H1 (cell line): ENCODE results near the gene RSAD1. TPM values are rescaled to one million over a fixed set of nuclear protein-coding genes. Genes with fewer than 3 reads are reported as not detected.

Source experiments
- SIN3A ChIP-seq, 2 experiments: IDR thresholded peaks in 1 of 2; conservative IDR thresholded peaks in 1 of 2; 2 replicates each; pipeline ENCODE4 v1.6.1; 2011 to 2012; ENCODE audit warnings: low read length in 2 of 2, improper control_type of control experiment in 1 of 2, low read depth in 1 of 2, mild to moderate bottlenecking in 1 of 2
- polyA plus RNA-seq, 7 experiments: library from polyadenylated mRNA; depleted of rRNA in 3 of 7; stranded (reverse) in 5 of 7; unstranded in 2 of 7; fragments of >200 nt in 5 of 7; fragments of 200-250 nt in 2 of 7; gene quantifications; 1 replicate in 5 of 7; 2 replicates in 1 of 7; 4 replicates in 1 of 7; pipeline versions ENCODE4 v1.2.1 to v1.2.3, GENCODE V29; 2011 to 2013; ENCODE audit warnings: missing spikeins in 2 of 7, mixed read lengths in 2 of 7
- total RNA-seq: library from RNA; stranded (reverse); fragmentation: NEBNext Ultra II Directional; extraction: Animal tissue kit (Norgen Biotek cat#: 25700); gene quantifications from 2 replicates; pipeline ENCODE4 v1.2.1, GENCODE V29; 2021
- TF ChIP-seq, protein P1 (sequence below), 3 experiments: IDR thresholded peaks; 1 replicate in 2 of 3; 2 replicates in 1 of 3; pipeline versions ENCODE4 v1.5.1 to v1.6.1; 2011; ENCODE audit warnings: low read length in 3 of 3, mild to moderate bottlenecking in 3 of 3, inconsistent platforms in 2 of 3, low read depth in 1 of 3, moderate library complexity in 1 of 3; ENCODE audit not compliant: insufficient read depth in 1 of 3; ENCODE audit errors: control extremely low read depth in 1 of 3
- TF ChIP-seq, protein P2 (sequence below): IDR thresholded peaks from 2 replicates; pipeline ENCODE4 v1.6.1; 2012; ENCODE audit warnings: low read length, inconsistent platforms

Gene RSAD1
- total and polyA plus RNA-seq, 2 of the 8 experiments (the other 6 are each of a cell fraction or from before 2014, with no cell fraction given), result 17.9 to 33.5 TPM

DNA sequence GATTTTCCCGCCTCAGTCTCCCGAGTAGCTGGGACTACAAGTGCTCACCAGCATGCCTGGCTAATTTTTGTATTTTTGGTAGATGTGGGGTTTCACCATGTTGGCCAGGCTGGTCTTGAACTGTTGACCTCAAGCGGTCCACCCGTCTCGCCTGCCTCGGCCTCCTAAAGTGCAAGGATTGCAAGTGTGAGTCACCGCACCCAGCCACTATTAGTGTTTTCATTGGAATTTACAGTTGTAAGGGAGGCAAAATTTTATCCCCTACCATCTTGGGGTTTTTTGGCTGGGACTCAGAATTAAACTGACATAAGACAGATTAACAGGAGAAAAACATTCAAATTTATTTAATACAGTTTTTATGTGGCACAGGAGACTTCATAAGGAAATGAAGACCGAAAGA lies 17.3 kb downstream of the RSAD1 start (continued):
- TF ChIP-seq, protein P1, sequence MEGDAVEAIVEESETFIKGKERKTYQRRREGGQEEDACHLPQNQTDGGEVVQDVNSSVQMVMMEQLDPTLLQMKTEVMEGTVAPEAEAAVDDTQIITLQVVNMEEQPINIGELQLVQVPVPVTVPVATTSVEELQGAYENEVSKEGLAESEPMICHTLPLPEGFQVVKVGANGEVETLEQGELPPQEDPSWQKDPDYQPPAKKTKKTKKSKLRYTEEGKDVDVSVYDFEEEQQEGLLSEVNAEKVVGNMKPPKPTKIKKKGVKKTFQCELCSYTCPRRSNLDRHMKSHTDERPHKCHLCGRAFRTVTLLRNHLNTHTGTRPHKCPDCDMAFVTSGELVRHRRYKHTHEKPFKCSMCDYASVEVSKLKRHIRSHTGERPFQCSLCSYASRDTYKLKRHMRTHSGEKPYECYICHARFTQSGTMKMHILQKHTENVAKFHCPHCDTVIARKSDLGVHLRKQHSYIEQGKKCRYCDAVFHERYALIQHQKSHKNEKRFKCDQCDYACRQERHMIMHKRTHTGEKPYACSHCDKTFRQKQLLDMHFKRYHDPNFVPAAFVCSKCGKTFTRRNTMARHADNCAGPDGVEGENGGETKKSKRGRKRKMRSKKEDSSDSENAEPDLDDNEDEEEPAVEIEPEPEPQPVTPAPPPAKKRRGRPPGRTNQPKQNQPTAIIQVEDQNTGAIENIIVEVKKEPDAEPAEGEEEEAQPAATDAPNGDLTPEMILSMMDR (IDR thresholded peaks at IDR 0.05; ENCODE audit: control extremely low read depth in 1 of 3, insufficient read depth in 1 of 3, low read depth in 1 of 3, low read length in 3 of 3), result no peak
- no peak for TF ChIP-seq SIN3A (conservative IDR thresholded peaks at IDR 0.05 in 1 of 2, IDR thresholded peaks at IDR 0.05 in 1 of 2; ENCODE audit: low read depth in 1 of 2, low read length in 2 of 2)
- TF ChIP-seq, protein P2, sequence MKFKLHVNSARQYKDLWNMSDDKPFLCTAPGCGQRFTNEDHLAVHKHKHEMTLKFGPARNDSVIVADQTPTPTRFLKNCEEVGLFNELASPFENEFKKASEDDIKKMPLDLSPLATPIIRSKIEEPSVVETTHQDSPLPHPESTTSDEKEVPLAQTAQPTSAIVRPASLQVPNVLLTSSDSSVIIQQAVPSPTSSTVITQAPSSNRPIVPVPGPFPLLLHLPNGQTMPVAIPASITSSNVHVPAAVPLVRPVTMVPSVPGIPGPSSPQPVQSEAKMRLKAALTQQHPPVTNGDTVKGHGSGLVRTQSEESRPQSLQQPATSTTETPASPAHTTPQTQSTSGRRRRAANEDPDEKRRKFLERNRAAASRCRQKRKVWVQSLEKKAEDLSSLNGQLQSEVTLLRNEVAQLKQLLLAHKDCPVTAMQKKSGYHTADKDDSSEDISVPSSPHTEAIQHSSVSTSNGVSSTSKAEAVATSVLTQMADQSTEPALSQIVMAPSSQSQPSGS, result no peak
